ENCODE measurements around the gene CRY2.
A peak's percentile ranks its signal among the peaks of the same experiment; 100 is the strongest.
"Not testable (repeated sequence)": the region's sequence is repeated elsewhere in the genome, so short reads cannot be mapped to it uniquely, and the experiment has no call there.

CRY2 gene

DNA sequence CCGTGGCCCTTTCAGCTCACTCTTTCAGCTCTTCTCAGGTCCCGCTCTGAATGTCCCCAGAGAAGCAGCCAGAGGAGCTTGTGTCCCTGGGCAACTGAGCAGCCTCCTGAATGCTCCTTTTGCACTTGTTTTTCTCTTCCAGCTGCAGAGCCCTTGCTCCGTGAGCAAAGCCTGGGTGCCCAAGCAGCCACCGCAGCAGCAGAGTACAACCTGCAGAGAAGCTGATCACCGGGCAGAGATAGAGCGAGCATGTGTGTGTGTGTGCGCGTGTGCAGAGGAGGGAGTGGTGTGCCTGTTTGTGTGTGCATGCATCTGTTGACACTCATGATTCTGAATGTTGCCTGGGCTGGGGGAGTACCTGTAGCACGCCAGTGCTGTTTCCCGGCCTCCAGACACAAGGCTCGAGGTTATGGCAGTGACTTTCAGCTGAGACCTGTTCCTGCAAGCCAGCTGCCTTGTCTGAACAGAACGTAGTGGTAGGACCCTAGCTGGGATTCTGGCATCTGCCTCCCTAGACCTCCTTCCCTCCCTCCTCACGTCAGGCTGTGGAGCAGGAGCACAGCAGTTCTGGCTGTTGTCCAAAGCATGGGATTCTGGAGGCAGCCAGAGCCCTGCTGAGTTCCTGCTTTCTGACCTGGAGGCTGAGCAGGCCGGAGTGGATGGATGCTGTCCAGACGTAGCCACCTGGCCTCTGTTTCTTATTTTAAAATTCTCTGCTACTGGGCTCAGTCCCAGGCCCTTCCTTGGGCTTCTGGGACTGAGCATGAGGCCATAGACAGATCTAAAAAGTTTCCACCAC lies 33.7 kb downstream of the CRY2 start:
- no peak for DNase-seq

DNA sequence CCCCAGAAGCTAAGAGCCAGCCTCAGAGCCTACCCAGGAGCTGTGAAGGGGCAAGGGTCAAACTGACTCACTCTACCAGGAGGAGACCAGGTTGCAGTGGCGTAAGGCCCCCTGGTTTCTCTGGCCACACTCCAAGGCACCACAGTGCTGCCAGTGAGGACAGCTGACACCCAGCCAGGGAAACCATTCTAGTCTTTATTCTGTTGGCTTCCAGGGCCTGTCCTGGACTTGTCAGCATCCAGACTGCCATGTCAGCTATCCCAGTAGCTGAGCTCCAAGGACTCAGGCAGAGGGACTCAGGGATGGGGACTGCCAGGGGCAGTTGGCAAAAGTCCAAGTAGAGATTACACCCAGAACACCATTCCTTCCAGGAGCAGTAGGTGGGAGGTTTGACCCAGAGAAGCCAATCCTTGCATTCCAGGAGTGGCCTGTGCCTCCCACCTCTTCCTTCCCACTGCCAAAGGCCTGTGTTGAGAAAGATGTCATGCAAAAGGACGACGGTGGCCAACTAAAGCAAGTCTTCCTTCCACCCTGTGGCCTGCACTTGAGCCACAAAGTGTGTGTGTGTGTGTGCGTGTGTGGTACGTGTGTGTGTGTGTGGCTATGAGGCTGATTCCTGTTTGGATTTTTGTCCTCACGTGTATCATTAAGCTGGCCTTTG lies 34.6 kb downstream of the CRY2 start:
- no peak for DNase-seq

DNA sequence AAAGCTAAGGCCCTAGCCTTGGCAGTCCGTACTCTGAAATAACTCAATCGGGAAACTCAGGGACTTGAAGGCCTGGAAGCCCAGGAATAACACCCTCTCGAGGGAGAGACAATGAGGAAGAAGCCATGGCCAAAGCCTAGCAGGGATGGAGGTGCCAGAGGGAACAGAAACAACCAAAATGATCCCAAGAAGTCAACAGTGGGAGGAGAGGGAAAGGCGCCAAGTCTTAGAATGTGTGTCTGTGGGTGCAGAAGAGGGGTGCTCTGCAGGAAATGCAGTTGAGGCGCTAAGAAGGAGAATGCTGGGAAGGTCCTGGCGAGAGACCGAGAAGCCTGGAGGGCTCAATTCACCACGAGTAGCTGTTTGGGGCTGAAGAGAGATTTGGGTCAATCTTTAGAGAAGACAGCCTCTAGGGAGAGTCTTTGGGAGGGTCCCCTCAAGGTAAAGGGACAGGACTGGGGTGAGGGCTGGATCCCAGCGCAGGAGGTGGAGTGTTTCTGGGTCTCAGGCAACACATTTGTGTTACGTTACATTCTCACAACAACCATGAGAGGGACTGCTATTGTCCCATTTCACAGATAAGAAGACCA lies 37.4 kb downstream of the CRY2 start:
- no peak for DNase-seq

DNA sequence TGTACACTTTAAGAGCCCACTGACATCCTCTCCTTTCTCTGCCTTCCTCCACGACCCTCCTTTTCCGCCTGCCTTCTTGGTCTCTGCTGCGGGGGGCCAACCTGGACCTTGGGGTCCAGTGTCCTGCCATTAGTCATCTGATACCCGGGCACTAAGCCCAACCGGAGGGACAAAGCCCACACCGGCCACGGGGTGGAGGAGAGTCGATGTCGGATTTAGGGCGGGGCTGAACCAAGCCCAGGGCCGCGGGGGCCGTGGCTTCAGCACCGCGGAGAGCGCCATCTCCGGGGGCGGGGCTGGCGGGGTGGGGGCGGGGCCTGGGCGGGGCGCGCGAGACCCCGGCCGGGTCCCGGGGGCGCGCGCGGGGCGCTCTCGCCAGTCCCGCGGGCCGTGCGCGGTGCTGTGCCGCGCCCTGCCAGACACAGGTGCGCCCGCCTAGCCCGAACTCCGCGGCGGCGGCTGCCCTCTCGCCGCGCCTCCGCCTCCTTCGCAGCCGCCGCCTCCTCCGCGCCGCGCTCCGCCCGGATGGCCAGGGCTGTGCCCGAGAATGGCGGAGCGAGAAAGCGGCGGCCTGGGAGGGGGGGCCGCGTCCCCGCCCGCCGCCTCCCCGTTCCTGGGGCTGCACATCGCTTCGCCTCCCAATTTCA lies 38.1 kb downstream of the CRY2 start, which contains the start of gene MAPK8IP1:
Gene MAPK8IP1, plus strand, starts transcription at position 378 of the 647 bp plus-strand sequence. Its CDS starts 170 bp downstream, at position 548.
- peak; percentile 23 to 25 for DNase-seq

DNA sequence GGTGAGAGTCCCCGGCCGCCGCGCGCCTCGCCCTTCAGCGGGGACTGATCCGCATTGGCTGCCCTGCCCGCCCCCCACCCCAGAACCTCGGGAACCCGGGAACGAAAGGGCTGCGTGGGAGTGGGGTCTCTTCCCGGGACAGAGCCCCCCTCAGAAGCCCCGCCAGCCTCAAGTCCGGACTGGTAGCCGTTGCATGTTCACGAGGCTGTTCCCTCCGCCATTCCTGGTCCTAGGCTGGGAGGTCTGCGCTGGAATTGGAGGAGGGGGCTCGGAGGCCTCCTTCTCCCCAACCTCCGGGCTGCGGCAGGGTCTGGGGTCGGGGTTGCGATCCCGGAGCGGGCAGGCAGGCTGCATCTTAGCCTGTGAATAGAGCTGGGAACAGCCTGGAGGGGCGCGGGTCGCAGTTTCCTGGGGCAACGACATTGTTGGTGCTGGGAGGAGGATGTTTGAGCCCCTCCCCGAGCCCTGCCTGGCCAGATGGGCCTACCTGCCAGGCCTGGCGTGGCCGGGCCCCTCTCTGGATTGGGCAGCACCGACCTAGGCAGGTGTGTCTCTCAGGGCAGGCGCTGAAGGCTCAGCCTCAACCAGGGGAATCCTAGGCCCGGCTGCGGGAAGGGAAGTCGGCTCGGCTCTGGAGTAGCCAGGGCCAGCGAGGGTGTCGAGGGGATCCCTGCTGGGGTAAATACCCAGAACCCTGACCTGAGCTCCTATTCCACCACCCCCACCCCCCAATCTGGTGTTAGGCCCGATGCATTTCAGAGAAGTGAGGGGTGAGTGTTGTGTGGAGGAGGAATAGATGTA lies 38.8 kb downstream of the CRY2 start:
- no peak for DNase-seq

DNA sequence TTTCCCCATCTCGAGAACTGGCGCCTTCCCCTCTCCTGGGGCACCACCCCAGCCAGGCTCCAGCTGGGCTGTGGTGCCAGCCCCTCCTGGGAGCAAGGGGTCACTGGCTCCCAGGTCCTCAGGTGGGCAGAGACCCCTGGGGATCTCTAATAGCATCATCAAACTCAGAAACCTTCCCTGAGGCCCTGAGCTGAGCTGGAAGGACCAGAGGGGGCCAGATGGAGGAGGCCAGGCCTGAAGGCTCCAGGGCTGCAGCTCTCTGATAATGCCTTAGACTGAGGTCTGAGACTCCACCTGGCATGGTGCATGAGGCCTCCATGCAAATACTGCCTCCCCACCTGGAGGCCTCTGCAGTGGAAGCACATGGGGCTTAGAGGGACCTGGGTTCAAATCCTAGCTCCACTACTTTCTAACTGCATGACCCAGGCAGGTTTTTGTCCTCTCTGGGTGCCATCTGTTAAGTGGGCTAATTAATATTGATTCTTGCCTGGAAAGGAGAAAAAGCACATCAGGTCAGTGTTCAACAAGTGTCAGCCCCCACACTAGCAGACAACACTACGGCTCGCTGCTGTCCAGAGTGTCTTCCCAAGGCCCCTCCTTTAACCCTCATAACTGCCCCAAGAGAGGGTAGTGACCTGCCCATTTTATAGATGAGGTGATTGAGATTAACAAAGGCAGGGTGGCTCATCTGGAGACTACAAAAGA lies 39.7 kb downstream of the CRY2 start:
- no peak for DNase-seq

DNA sequence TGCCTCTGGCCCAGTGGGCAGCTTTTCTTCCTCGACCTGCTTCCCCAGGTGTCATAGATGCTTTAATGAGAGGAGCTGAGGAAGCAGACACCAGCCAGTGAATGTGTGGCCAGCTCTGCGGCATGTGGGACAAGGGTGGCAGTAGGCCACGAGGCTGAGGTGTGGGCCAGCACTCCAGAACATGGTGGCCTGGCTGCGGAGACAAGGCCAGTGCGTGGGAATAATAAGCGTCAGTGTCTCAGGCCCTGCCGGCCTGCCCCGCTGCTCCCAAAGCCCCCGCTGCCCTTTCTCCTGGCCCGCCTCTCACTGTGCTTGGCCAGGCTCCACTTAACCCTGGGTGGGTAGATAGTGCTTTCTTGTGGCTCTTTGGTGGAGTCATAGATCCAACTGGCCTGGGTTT lies 40.3 kb downstream of the CRY2 start:
- no peak for DNase-seq

DNA sequence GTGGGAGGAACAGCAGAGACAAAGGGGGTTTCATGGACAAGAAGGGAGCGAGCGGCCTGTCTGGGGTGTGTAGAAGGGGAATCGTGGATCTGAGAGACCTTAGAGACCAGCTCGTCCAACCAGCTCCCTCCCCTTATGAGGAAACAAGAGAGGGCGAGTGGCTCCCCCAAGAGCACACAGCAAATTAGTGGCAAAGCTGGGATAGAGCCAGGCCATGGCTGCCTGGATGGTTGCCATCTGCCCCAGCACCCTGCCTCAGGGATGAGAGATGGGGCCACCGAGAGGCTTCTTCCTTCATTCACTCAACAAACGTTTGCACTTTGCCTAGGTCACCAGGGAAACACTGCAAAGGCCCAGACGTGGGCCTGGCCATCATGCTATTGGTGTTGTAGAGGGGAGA lies 42.3 kb downstream of the CRY2 start:
- DNase-seq = no peak

DNA sequence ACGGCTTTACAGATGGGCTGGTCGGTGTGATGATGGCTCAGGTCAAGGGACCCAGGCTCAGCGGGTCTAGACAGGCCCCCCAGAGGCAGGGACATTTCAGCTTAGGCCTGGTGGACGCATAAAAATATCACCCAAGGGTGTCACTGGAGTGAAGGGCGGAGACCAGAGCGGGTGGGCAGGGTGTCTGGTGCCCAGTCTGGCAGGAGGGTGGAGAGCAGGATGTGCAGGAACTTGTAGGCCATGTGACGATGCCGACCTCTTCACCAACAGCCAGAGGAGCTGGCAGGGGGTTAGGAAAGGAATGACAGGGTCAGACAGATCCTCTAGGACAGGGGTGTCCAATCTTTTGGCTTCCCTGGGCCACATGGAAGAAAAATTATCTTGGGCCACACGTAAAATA lies 42.7 kb downstream of the CRY2 start:
- DNase-seq = no peak

DNA sequence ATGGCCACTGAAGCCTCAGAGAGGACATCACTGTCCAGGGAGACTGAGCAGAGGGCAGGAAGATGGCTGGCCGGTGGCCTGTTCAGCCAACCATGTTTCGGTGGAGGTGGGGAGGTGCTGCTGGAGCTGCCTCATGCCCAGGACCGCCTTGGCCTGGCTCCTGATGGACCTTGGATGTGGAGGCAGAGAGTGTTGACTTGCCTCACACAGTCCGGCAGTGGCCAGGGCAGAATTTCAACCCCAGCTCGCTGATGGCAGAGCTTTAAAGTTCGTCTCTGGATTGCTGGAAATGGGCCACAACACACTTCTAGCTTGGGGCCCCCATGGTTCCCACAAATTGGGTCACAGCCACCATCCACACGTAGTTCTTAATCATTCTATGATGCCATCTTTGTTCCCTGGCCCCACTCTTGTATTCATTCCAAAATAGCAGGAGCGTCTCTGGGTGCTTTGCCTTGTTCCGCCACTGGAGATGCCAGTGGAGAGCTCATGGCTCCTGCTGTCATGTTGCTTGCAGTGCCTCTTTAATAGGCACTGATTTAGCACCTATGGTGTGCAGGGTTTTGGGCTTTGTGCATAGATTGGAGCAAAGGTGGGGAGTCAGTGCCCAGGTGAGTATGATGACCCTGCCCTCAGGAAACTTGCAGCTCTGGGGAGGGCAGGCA lies 43.7 kb downstream of the CRY2 start:
- DNase-seq = no peak

DNA sequence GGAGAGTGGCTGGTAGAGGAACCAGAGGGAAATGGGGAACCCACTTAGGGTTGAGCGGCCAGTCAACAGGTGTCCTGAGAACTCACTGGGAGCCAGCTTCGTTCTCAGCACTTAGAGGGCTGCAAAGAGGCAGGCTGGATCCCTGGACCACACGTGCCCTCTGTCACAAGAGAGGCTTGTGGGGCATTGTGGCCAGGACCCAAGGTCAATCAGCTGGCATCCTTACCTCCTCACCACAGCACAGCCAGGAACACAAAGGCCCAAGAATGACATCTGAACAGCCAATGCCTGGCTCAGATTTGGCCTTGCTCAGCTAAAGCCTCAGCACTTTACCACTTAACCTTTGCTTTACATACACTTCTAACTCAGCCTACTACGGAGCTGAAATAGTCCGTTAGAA lies 45.6 kb downstream of the CRY2 start:
- DNase-seq = no peak

DNA sequence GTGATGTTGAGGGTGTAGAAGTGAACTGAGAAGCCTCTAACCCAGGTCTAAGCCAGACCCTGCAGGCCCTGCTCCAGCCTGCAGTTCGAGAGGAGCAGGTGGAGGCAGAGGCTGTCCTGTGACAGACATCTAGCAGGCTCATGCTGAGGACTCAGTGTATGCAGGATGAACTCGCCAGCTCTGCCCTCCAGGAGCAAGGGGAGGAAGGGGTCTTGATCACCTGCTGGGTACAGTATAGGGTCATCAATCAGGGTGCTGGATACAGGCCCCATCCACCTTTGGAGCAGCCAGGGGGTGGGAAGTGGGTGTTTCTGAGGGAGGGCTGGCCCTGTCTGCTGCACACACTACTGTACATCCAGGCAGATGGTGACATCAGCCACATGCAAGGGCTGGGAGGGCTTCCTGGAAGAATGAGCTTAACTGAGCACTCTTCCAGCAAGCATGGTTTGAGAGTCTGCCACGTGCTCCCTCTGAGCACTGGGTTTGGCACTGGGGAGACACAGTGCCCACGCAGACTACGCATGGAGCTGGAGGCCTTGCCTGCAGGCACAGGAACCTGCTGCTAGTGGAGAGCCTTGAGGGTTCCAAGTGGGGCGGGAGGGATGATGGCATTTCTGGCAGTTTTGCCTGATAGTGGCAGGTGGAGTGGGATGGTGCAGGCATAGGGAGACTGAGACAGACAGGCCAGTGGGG lies 47.4 kb downstream of the CRY2 start:
- DNase-seq = no peak

DNA sequence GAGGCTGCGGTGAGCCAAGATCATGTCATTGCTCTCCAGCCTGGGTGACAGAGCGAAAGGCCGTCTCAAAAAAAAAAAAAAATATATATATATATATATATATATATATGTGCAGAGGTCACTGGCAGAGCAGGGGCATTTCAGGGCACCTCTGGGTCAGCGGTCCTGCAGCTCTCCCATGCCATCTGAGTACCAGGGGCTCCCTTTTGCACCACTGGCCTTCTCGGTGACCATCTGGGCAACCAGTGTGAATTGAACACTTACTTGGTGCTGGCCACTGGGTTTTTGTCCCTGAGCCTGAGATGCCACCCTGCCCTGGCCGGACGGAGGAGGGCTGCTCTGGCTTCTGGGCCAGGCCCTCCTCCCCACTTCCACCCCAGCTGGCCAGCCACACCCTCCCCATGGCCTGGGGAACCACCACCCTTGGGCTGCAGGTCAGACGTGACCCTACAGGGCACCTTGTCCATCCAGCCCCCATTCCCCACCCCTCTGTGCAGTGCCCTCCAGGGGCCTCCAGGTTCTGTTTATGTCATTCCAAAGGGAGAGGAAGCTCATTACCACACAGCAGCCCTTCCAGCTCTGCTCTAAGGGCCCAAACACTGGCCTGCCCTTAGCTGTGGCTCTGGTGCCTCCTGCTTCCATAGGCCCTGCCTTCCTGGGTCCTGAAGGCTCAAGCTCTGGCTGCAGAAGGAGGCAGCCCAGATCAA lies 48.4 kb downstream of the CRY2 start:
- DNase-seq = no peak

DNA sequence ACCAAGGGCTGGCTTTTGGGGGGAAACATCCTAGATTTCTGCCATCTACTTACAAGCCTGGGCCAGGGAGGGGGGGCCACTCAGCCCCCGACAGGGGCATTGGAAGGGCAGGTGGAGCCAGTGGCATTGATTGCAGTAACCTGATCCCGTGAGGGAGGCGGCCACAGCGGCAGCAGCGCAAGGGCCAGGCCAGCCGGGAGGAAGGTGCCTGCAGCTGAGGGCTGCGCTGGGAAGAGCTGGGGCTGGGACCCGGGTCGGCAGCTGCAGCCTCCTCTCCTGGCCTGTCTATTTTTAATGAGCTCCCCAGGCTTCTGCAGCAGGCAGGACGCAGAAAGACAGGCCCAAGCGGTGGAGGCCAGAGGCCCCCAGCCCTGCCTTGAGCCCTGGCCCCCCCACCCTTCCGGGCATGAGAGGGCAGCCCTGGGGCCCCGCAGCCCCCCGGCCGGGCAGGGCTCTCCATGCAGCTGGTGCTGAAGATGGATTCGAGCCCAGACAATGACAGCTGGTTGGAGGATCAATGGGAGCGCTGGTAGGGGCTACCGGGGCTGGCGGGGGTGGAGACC lies 49.2 kb downstream of the CRY2 start:
- no peak for DNase-seq

DNA sequence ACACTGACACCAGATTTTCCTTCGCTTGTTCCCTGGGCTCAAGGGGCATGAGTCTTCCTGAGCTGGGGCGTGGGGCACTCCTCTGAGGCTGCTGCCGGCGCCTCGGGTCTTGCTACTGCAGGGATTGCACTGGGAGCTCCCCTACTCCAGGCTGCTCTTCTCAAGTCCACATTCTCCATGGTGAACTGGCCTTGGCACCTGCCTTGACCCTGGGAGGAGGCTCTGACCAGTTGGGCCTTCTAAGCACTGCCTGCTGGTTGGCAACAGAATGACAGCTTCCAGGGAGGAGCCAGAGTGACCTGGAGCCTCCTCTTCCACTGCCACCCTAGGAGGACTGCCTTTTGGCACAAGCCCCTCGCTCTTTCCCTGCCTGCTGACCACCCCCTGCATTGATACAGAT lies 50.3 kb downstream of the CRY2 start:
- no peak for DNase-seq

DNA sequence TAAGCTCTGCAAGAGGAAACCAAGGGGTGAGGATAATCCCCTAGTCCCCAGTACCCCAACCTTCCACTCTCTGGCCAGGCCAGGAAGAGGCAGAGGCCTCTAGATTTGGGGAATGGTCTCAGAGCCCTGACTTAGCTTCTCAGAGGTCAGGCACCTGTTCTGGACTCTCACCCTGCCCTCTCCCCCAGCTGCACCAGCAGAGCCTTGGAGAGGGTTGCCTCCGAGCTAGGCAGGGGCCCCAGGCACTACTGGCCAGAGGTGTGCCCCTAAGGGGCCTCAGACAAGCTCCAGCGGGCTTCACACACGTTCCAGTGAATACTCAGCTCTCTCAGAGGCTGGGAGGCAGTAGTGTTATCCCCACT lies 51.8 kb downstream of the CRY2 start:
- DNase-seq = no peak

DNA sequence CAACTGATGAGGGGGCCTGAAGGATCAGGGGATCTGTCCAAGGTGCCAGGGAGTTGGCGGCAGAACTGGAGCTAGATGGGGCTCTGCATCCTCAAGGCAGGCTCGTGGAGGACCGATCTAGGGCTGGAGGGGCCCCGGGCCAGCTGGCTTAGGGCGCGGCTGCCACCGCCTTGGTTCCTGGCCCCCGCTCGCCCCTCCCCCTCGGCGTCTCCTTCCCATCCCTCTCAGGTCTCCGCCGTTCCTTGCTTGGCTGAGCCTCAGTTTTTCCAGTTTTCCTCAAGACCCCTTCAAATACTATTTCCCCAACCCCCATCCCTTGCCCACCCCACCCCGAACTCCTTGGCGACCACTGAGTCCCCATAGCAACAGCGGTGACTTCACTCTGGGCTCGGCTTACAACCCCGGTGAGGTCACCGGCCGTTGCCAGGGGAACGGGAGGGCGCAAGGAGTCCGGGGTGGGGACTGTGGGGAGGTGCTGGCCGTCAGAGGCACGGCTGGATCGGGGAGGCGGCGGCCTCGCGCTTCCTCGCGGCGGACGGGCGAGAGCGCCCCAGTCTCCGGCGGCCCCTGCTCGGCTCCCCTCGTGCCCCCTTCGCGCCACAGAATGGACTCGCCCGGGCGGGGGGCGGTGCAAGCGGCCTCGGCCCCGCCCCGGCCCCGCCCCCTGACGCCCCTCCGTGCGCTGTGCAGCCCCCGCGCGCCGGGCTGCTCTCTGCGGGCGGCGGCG lies 52.3 kb downstream of the CRY2 start:
- DNase-seq = peak; percentile 39 to 47

DNA sequence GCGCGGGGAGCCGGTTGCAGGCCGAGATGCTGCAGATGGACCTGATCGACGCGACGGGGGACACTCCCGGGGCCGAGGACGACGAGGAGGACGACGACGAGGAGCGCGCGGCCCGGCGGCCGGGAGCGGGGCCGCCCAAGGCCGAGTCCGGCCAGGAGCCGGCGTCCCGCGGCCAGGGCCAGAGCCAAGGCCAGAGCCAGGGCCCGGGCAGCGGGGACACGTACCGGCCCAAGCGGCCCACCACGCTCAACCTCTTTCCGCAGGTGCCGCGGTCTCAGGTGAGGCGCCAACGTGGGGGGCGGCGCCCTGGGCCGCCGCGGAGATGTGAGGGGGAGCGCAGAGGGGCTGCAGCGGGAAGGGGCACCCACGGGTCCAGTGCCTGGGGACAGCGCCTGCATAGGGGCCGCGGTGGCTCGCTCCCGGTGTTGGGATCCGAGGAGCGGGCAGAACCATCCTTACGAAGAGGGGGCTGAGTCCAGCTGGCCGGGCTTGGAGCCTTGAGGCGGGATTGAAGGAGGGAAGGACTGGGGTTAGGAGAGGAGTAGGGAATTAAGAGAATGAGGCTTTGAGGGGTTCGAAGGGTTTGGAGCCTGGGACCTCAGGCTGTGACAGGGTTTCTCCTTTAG lies 53.0 kb downstream of the CRY2 start:
- not testable (repeated sequence) for DNase-seq
